ENCODE results near the gene SNX4.

The SNX4 gene

DNA sequence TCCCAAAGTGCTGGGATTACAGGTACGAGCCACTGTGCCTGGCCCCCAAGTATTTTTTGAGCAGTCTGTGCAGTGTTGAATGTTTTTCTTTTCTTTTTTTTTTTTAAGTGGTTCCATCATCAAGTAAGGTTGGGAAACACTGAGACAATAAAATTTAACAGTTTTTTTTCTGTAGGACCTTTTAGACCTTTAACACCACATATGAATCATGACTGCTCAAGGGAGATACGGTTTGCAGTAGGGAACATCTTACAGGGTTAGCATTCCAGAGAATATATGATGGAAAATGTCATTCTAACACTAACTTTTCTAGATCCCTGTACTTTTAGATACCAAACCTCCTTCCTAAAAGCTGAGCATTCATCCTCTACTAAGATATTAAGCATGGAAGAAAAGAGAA lies 41.7 kb downstream of the SNX4 start:
- TF ChIP-seq ESRRG (CRISPR knock-in tag; IDR thresholded peaks at IDR 0.05), result no peak
- TF ChIP-seq OSR1 (CRISPR knock-in tag; IDR thresholded peaks at IDR 0.05), result no peak
- TF ChIP-seq, protein P1, sequence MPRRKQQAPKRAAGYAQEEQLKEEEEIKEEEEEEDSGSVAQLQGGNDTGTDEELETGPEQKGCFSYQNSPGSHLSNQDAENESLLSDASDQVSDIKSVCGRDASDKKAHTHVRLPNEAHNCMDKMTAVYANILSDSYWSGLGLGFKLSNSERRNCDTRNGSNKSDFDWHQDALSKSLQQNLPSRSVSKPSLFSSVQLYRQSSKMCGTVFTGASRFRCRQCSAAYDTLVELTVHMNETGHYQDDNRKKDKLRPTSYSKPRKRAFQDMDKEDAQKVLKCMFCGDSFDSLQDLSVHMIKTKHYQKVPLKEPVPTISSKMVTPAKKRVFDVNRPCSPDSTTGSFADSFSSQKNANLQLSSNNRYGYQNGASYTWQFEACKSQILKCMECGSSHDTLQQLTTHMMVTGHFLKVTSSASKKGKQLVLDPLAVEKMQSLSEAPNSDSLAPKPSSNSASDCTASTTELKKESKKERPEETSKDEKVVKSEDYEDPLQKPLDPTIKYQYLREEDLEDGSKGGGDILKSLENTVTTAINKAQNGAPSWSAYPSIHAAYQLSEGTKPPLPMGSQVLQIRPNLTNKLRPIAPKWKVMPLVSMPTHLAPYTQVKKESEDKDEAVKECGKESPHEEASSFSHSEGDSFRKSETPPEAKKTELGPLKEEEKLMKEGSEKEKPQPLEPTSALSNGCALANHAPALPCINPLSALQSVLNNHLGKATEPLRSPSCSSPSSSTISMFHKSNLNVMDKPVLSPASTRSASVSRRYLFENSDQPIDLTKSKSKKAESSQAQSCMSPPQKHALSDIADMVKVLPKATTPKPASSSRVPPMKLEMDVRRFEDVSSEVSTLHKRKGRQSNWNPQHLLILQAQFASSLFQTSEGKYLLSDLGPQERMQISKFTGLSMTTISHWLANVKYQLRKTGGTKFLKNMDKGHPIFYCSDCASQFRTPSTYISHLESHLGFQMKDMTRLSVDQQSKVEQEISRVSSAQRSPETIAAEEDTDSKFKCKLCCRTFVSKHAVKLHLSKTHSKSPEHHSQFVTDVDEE (CRISPR knock-in tag; IDR thresholded peaks at IDR 0.05), result no peak
- TF ChIP-seq TOX (CRISPR knock-in tag; IDR thresholded peaks at IDR 0.05; ENCODE audit: borderline replicate concordance), result no peak
- no peak for TF ChIP-seq ZFP3 (CRISPR knock-in tag; IDR thresholded peaks at IDR 0.05)
- TF ChIP-seq, protein P2, sequence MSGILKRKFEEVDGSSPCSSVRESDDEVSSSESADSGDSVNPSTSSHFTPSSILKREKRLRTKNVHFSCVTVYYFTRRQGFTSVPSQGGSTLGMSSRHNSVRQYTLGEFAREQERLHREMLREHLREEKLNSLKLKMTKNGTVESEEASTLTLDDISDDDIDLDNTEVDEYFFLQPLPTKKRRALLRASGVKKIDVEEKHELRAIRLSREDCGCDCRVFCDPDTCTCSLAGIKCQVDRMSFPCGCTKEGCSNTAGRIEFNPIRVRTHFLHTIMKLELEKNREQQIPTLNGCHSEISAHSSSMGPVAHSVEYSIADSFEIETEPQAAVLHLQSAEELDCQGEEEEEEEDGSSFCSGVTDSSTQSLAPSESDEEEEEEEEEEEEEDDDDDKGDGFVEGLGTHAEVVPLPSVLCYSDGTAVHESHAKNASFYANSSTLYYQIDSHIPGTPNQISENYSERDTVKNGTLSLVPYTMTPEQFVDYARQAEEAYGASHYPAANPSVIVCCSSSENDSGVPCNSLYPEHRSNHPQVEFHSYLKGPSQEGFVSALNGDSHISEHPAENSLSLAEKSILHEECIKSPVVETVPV (CRISPR knock-in tag; IDR thresholded peaks at IDR 0.05), result no peak
- no peak for ATAC-seq

DNA sequence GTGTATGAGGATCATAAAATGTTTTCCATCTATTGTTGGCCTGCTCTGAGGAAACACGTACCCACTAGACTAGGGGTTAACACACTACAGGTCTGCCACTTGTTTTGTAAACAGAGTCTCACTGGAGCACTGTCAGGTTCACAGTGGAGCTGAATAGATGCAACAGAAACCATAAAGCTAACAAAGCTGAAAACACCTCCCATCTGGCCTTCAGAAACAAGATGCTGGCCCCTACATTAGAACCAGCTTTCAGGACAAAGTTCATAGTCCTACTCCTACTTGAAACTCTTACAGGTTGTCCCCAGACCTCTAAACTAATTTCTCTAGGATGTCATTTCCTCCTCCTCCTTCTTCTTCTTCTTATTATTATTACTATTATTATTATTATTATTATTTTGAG lies 42.3 kb downstream of the SNX4 start:
- no peak for ATAC-seq

DNA sequence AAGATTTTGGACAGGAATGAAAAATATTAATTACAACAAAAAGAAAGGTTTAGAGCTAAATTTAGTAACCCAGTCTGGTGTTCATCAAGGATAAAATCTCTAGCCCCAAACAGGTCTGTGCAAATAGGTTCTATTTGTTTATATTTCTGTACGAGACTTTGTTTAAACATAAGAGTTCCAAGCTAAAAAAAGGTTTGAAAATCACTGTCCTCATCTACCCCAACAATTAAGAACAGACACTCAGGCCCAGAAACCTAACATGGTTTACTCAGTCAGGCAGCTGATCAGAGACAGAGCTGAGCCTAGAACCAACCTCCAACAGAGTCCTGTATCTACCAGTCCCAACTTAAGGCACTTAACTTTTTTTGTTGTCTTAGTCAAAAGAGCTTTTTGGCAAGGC lies 49.3 kb downstream of the SNX4 start:
- no peak for ATAC-seq
- TF ChIP-seq CSDC2 (CRISPR knock-in tag; IDR thresholded peaks at IDR 0.05) (no peak), ZNF70 (CRISPR knock-in tag; IDR thresholded peaks at IDR 0.05) (no peak), PPARA (CRISPR knock-in tag; IDR thresholded peaks at IDR 0.05; ENCODE audit: borderline replicate concordance) (no peak), TOX (CRISPR knock-in tag; IDR thresholded peaks at IDR 0.05; ENCODE audit: borderline replicate concordance) (no peak)
- TF ChIP-seq, protein P3, sequence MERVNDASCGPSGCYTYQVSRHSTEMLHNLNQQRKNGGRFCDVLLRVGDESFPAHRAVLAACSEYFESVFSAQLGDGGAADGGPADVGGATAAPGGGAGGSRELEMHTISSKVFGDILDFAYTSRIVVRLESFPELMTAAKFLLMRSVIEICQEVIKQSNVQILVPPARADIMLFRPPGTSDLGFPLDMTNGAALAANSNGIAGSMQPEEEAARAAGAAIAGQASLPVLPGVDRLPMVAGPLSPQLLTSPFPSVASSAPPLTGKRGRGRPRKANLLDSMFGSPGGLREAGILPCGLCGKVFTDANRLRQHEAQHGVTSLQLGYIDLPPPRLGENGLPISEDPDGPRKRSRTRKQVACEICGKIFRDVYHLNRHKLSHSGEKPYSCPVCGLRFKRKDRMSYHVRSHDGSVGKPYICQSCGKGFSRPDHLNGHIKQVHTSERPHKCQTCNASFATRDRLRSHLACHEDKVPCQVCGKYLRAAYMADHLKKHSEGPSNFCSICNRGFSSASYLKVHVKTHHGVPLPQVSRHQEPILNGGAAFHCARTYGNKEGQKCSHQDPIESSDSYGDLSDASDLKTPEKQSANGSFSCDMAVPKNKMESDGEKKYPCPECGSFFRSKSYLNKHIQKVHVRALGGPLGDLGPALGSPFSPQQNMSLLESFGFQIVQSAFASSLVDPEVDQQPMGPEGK (CRISPR knock-in tag; IDR thresholded peaks at IDR 0.05; ENCODE audit: borderline replicate concordance), result no peak
- TF ChIP-seq, protein P2 (CRISPR knock-in tag; IDR thresholded peaks at IDR 0.05), result no peak

More for the DNA sequence above, 42.3 kb downstream of the SNX4 start:
- TF ChIP-seq ZNF8 (CRISPR knock-in tag; IDR thresholded peaks at IDR 0.05) (no peak), RARB (CRISPR knock-in tag; IDR thresholded peaks at IDR 0.05) (no peak), ZC3H10 (CRISPR knock-in tag; IDR thresholded peaks at IDR 0.05) (no peak), TCF4 (CRISPR knock-in tag; IDR thresholded peaks at IDR 0.05; ENCODE audit: borderline replicate concordance) (no peak), ARNTL (CRISPR knock-in tag; IDR thresholded peaks at IDR 0.05; ENCODE audit: borderline replicate concordance, low read depth) (no peak), OSR1 (CRISPR knock-in tag; IDR thresholded peaks at IDR 0.05) (no peak), CSDC2 (CRISPR knock-in tag; IDR thresholded peaks at IDR 0.05) (no peak), GLIS3 (CRISPR knock-in tag; IDR thresholded peaks at IDR 0.05) (no peak), ESRRG (CRISPR knock-in tag; IDR thresholded peaks at IDR 0.05) (no peak), ISL1 (CRISPR knock-in tag; IDR thresholded peaks at IDR 0.05) (no peak)
- TF ChIP-seq, protein P1 (CRISPR knock-in tag; IDR thresholded peaks at IDR 0.05), result no peak
- TF ChIP-seq, protein P4, sequence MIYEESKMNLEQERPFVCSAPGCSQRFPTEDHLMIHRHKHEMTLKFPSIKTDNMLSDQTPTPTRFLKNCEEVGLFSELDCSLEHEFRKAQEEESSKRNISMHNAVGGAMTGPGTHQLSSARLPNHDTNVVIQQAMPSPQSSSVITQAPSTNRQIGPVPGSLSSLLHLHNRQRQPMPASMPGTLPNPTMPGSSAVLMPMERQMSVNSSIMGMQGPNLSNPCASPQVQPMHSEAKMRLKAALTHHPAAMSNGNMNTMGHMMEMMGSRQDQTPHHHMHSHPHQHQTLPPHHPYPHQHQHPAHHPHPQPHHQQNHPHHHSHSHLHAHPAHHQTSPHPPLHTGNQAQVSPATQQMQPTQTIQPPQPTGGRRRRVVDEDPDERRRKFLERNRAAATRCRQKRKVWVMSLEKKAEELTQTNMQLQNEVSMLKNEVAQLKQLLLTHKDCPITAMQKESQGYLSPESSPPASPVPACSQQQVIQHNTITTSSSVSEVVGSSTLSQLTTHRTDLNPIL (CRISPR knock-in tag; IDR thresholded peaks at IDR 0.05; ENCODE audit: low read depth), result no peak
- TF ChIP-seq, protein P2 (CRISPR knock-in tag; IDR thresholded peaks at IDR 0.05), result no peak
